GM19193 (cell line): ENCODE measurements around the gene EEA1.

Source experiments
- POLR2A ChIP-seq: IDR thresholded peaks from 4 replicates; pipeline ENCODE4 v1.6.1; 2011; ENCODE audit not compliant: insufficient read depth, insufficient read length; ENCODE audit errors: extremely low read depth

The EEA1 gene

GRCh38 chr12:92821142-92821541 is 108.0 kb downstream of the EEA1 start:
- TF ChIP-seq POLR2A = no peak

GRCh38 chr12:92814584-92814983 is 114.5 kb downstream of the EEA1 start:
- TF ChIP-seq POLR2A = no peak

GRCh38 chr12:92810370-92810769 is 118.7 kb downstream of the EEA1 start:
- TF ChIP-seq POLR2A = no peak

- TF ChIP-seq POLR2A = no peak
Measured at GRCh38 chr12:92803903-92804302, 125.2 kb downstream of the EEA1 start.

GRCh38 chr12:92802906-92803305 is 126.2 kb downstream of the EEA1 start:
- no peak for TF ChIP-seq POLR2A

GRCh38 chr12:92796650-92797049 is 132.4 kb downstream of the EEA1 start:
- no peak for TF ChIP-seq POLR2A

GRCh38 chr12:92794814-92795213 is 134.3 kb downstream of the EEA1 start:
- no peak for TF ChIP-seq POLR2A

- TF ChIP-seq POLR2A = no peak
Measured at GRCh38 chr12:92786045-92786444, 143.1 kb downstream of the EEA1 start.

GRCh38 chr12:92785563-92785950 is 143.5 kb downstream of the EEA1 start:
- no peak for TF ChIP-seq POLR2A

- TF ChIP-seq POLR2A = no peak
Measured at GRCh38 chr12:92784797-92785562, 144.1 kb downstream of the EEA1 start.

GRCh38 chr12:92784356-92784755 is 144.7 kb downstream of the EEA1 start:
- no peak for TF ChIP-seq POLR2A

GRCh38 chr12:92779902-92780301 is 149.2 kb downstream of the EEA1 start:
- no peak for TF ChIP-seq POLR2A

- no peak for TF ChIP-seq POLR2A
Measured at GRCh38 chr12:92778525-92778924, 150.6 kb downstream of the EEA1 start.

GRCh38 chr12:92775416-92775815 is 153.7 kb downstream of the EEA1 start:
- TF ChIP-seq POLR2A = no peak

- TF ChIP-seq POLR2A = no peak
Measured at GRCh38 chr12:92771001-92771400, 158.1 kb downstream of the EEA1 start.

GRCh38 chr12:92769124-92769901 is 159.8 kb downstream of the EEA1 start:
- TF ChIP-seq POLR2A = no peak
